Renal pelvis (tissue), 4 donors: ENCODE results near the gene SLC1A2. TPM values are rescaled to one million over a fixed set of nuclear protein-coding genes. Genes with fewer than 3 reads are reported as not detected.

Experiments
- DNase-seq: peaks from one replicate; pipeline ENCODE4 v3.0.0-alpha.2; 2013
- polyA plus RNA-seq, 3 donors: library from polyadenylated mRNA; unstranded; fragments of 120-200 nt; gene quantifications; one replicate each; pipeline ENCODE4 v1.2.1, GENCODE V29; 2013; ENCODE audit not compliant: insufficient read length in 3 of 3

SLC1A2 gene
- polyA plus RNA-seq, 3 donors: 0.44 to 0.61 (median 0.52) TPM

DNA sequence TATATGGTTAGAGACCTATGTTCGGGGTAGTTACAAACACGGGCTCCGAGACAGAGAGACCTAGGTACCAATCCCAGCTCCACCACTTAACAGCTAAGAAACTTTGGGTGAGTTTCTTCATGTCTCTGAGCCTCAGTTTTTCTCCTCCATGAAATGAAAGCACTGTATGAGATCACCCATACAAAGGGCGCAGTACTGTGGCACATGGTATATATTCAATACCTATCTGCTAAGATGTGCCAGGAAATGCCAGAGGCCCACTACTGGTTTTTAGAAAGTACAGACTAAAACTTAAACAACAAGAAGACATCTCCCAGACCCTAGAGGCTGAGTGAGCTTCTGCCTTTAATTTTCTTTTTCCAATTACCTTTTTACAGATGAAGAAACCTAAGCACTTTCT, 69.5 kb downstream of the SLC1A2 start:
- DNase-seq: no peak

DNA sequence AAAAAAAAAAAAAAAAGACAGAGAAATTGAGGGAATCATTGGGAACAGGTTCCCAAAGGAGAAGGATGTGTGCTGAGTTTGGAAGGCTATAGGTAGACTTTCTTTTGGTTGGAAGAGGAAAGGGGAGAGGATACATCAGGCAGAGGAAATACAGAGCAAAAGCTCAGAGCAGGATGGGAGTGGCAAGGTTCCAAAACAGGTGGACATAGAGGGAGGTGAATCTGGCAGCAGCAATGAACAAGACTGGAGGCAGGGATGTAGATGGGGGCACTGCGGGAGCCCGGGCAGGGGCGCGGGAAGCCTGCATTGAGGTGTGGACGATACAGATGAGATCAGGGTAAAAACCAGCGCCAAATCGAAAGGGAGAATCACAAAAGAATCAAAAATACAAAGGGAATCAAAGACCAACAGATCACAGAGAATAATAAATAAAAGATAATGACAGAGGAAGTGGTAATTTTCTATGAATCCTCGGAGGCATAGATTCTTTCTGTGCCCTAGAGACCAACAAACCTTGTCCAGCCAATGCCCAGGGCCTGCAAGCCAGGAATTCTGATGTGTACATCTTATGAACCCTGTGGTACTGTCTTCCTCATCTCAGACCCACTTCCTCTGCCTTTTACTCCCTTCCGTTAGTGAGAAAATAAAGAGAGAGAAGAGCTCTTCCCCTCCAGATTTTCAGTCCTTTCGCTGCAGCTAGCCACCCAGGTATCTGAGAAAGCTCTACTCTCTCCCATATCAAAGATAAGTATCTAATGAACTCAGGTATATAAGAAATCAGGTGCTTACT, 70.3 kb downstream of the SLC1A2 start:
- DNase-seq: no peak

DNA sequence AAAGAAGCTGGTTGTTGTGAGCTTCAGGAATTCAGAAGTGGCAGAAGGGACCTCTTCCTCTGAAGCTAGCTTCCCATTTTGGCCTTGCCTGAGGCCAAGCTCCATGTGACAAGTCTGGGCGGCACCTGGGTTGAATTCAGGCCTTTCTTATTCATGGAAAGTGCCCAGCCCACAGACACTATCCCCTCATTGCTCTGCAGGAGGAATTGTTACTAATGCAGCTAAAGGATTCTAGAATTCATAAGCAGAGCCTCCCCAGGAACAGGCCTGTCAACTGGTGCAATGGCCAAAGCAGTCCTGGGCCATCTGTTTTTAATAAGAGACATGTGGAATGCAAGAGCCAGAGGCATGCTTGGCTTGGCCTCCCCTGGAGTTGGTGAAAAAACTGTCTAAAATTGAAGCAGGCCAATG, 71.4 kb downstream of the SLC1A2 start:
- DNase-seq: no peak

GRCh38 chr11:35347173-35347878, 72.0 kb downstream of the SLC1A2 start:
- DNase-seq: no peak

DNA sequence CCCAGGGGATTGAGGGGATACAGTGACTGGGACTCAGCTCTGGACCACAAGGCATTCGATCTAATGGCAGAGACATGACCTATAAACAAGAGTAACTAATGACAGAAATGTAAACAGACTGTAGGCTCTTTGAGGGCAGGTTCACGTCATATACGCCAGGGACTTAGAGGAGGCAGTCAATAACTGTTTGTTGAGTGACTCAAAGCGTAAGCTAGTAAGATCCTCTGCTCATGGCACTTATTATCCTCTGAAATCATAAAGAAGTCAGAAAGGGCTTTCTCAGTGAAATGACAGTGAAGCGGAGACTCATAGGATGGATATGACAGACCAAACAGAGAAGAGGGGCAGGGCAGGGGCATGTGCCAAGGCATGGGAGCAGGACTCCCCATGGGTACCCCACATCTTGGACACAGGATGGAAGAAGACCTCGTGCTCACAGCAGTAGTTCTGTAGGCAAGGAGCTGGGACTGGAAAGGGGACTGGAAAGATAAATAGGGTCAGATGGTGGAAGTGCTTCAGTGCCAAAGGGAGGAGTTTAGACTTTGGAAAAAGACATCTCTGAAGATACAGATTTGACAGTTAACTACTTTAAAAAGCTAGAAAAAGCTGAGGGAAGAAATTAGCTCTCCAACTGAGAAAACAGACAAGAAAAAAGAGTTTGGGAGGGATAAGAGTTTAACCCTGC, 72.7 kb downstream of the SLC1A2 start:
- DNase-seq: no peak

DNA sequence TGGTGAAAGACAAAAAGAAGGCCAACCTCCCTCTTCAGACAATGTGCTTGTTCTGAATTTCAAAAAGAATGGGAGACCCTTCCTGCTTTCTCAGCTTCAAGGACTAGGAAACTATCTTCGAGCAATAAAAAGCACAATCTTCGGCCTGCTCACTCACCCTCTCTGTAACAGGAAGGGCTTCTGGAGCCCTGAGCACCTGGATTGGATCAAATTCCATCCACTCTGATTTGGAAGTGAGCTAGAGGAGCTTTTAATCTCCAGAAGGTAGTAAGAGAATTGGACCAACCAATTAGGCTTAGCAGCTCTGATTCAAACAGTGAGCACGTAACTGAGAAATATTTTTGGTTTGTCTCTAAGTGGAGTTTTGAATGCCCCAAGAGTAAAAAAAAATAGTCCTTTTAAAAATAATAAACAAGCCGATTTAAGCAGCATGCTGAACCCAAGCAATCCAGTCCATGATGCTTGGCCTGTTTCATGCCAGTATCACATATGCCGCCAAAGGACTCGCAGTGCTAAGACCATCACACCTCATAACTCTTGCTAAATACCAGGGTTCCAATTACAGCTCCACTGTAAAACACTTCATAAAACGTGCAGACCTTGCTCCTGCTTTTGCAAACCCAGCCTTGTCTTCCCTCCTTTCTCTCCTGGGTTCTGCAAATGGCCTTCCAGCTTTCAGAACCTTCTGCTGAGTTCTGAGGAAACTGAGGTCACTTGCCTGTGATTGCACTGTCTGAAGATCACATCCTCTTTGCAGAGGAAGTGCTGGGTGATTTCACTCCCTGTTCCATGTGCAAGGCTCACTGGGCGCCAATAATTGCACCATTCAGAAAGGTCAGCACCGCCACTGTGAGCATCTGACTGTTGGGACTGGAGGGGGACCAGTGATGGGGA, 74.4 kb downstream of the SLC1A2 start:
- DNase-seq: peak; percentile 73

- no peak for DNase-seq
Observed at GRCh38 chr11:35343033-35343598, 76.2 kb downstream of the SLC1A2 start.

GRCh38 chr11:35340715-35341114, 78.6 kb downstream of the SLC1A2 start:
- no peak for DNase-seq

DNA sequence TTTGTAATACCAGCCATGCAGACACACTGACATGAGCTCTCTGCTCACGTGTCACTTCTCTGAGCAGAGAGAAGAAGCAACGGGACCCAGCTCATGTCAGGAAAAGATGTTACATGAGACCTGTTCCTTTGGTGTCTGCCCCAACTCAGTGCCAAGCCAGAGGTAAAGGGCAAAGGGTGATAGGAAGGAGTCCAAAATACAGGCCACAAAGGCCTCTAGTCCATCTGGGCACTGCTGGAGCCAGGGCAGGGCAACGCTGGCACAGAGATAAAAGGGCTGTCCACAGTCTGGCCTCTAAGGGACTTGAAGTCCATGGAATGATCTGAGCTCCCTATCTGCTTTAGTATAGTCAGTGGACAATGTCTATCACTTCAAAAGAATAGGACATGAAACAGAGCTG, 79.3 kb downstream of the SLC1A2 start:
- no peak for DNase-seq

DNA sequence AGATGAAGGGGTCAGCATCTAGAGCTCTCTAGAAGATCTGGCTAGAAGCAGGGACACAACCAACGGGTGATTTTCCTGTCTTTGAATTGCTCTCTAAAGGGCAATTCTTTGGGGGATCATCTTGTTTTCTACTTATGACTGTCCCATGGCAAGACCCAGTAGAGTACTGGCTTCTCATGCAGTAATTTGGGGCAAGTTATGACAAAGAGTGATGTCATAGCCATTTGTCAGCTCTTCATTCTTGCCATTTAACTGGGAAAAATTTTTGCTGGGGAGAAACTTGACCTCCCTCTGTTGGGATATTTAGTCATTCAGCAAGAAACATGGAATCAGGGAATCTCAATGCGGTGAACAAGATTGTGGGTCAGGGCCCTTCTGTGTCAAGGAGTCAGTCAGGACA, 80.4 kb downstream of the SLC1A2 start:
- no peak for DNase-seq

- DNase-seq: no peak
Observed at GRCh38 chr11:35337914-35338305, 81.4 kb downstream of the SLC1A2 start.

DNA sequence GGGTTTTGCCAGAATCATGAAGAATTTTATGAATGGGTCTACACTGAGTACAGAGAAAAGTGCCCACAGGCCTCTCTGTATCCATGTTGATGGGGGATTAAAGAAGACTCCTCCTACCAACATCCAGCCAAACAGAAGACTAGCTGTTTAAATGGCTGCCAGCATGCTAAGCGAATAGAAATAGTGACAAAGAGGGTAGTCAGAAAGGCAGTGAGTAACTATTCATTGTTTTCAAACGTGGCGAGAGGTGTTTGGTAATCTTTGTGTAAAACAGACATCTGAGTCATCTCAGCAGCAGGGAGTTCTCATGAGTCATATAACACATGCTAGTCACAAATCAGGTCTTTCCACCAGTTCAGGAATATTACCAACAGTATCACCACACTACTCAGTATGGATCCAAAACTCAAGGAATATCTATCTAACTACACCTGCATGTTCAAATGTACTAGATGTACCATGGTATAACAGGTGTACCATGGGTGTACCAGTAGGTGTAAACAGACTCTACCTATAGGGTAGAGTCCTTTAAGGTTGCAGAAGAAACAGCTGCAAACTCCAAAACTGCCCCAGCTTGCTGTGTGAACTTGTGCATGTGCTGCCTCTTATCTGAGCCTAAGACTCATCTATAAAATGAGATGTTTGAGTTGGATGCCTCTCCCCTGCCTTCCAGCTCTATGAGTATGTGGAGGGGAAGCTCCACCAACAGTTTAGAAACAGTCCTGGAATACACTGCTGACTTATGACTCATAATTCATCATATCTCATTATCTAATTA, 82.0 kb downstream of the SLC1A2 start:
- DNase-seq: no peak

GRCh38 chr11:35336726-35337125, 82.6 kb downstream of the SLC1A2 start:
- peak; percentile 51 for DNase-seq

DNA sequence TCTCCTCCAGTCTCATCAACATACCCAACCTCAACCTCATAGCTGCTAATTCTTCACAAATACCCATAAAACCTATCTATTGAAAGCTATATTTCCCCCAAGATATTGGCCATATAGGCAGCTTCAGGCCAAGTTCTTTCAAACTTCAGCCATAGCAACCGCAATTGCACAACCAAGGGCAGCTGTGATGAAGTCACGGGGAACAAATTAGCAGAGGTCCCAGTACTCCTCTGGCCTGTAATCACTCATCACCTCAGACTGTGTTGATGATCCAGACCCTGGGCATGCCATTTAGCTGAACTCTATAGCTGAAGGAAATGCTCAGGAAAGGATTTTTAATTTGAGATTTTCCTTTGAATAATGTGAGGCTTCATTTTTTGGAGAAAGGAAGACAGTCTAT, 84.1 kb downstream of the SLC1A2 start:
- DNase-seq: no peak

- no peak for DNase-seq
Observed at GRCh38 chr11:35334385-35335090, 84.8 kb downstream of the SLC1A2 start.

DNA sequence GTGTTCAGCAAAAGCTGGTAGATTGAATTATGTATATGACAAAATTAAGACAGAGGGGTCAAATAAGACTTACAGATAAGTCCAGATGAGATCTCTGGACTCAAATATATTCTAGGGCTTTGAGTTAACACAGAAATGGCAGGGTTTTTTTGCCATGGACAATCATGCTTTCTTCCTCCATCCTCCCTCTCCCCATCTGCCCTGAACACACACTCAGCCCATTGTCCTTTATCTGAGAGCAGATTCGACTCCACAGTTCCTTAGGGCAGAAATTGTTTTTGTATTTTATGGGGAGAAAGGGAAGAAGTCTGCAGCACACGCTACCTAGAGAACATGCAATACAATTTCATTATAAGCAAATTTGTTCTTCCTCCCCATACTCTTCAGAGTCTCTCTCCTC, 86.8 kb downstream of the SLC1A2 start:
- DNase-seq: no peak

- DNase-seq: no peak
Observed at GRCh38 chr11:35330931-35331330, 88.4 kb downstream of the SLC1A2 start.

DNA sequence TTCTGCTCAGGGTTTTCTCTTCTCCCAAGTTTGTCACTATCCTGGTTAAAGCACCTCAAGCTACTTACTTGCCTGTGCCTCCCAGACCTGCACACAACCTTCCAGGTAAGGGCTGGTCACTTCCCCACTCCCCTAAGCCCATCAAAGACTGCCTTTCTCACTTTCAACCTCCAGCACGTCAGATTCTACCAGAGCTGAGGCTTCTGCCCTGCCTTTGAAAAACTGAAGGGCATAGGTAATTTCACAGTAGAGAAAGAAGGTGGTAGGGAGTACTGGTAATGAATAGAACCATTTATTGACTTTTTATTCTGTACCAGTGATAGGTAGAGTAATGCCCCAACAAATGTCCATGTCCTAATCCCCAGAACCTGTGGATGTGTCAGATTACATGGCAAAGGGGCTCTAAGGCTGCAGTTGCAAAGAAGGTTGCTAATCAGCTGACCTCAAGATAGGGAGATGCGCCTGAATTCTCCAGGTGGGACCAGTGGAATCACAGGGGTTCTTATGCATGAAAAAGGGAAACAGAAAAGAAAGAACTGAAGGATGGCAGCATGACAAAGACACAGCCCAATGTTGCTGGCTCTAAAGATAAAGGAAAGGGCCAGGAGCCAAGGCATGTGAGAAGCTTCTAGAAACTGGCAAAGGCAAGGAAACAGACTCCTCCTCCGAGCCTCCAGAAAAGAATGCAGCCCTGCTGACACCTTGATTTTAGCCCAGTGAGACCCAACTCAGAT, 89.0 kb downstream of the SLC1A2 start:
- no peak for DNase-seq

- no peak for DNase-seq
Observed at GRCh38 chr11:35327829-35328228, 91.5 kb downstream of the SLC1A2 start.
